GM19372 (cell line): Measurements from ENCODE around the gene LRP1-AS.

Experiments
- ATAC-seq: cut with Tn5 transposase; IDR thresholded peaks from one replicate; pipeline ENCODE4 v1.9.1; 2021; ENCODE audit warnings: mild to moderate bottlenecking, low read depth, moderate library complexity; ENCODE audit not compliant: unreplicated experiment

Gene LRP1-AS

DNA sequence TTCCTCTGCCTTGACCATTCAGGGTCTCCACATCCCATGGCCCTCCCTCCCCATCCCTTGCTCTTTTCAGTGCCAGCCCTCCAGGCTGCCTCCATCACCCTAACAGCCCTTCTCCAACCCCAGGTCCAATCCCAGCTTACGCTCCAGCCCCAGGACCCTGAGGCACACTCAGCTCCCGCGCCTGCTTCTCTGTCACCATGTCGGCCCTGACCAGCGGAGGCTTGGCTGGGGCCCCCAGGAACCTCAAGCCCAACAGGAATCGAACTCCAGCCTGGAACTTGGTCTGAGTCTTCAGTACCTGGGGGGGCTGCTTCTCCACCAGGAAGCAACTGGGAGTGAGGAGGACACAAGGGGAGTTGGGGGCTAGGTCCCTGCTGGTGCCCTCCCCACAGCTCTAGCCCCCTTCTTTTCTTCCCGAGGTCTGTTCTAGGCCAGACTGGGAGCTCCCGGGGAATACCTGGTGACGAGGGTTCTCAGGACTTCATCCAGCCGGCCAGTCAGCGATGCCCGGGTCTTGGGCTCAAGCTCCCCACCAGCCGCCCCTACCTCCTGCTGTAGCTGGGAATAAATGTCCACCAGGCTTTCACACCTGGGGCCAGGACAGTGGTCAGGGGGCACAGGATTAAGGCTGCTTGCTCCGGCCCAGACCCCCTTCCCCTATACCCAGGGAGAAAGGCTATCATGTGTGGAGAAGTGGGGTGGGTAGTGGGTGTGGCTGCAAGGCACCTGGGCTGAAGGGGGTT is 42.2 kb downstream of the LRP1-AS start:
- ATAC-seq, result no peak

DNA sequence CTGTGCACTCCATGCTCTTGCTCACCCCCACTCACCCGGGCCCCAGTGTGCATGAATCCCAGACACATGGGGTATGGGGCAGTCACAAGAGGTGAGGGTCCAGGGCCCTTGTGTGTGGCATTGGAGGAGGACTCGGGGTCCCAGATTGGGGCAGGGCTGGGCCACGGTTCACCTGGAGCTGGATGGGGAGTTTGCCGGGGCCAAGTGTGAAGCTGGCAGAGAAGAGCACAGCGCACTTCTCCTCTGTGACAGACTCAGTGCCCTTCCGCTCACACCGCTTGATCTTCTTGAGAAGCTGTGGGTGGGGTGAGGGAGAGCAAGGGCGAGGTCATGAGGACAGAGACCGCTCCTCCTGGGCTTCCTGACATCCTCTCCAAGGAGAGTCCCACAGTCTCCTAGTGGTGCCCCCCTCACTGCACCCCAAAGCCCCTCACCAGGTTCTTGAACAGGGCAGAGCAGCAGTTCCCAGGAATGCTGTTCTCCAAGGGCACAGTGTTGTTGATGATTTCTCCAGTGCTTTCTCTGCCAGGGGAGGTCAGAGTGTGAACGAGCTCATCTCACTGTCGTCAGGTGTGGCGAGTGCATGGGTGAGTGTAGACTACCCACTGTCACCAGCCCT is 43.0 kb downstream of the LRP1-AS start:
- no peak for ATAC-seq

GRCh38 chr12:57103856-57104255 is 43.6 kb downstream of the LRP1-AS start:
- ATAC-seq, result no peak

GRCh38 chr12:57101892-57102695 is 45.3 kb downstream of the LRP1-AS start:
- no peak for ATAC-seq

- no peak for ATAC-seq
Observed at GRCh38 chr12:57099766-57100165, 47.7 kb downstream of the LRP1-AS start.

DNA sequence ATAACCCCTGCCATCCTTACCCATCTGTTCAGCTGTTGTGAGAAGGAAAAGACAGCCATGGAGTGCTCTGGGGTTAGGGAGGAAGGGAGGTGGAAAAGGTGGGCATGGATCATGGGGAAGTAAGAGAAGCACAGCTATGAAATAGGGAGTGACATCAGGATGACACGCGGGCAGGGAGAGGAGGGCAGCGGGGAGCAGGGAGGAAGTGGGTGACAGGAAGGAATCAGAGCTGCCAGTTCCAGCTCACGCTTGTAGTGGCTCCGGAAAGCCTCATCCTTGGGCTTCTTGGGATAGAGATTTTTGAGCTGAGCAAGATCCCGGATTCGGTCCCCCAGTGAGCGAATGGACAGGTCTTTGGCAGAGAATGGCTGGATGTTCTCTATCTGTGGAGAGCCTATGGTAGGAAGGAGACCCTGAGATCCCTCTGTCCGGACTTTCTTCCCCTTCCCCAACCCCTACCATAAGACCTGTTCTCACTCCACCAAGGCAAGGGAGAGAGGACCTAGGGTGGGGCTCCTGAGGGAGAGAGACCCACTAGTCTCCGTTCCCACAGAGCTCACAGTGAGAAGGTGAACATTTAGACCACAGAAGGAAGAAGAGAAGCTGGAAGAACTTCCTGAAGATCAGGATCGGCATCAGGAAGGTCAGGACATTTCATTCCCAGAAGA is 48.2 kb downstream of the LRP1-AS start:
- no peak for ATAC-seq

- no peak for ATAC-seq
Observed at GRCh38 chr12:57098546-57098945, 48.9 kb downstream of the LRP1-AS start.

DNA sequence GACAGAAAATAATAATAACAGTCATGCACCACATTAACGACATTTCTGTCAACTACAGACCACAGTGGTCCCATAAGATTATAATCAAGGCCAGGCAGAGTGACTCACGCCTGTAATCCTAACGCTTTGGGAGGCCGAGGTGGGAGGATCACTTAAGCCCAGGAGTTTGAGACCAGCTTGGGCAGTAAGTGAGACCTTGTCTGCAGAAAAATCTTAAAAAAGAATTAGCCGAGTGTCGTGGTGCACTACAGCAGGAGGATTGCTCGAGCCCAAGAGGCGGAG is 49.9 kb downstream of the LRP1-AS start:
- no peak for ATAC-seq

DNA sequence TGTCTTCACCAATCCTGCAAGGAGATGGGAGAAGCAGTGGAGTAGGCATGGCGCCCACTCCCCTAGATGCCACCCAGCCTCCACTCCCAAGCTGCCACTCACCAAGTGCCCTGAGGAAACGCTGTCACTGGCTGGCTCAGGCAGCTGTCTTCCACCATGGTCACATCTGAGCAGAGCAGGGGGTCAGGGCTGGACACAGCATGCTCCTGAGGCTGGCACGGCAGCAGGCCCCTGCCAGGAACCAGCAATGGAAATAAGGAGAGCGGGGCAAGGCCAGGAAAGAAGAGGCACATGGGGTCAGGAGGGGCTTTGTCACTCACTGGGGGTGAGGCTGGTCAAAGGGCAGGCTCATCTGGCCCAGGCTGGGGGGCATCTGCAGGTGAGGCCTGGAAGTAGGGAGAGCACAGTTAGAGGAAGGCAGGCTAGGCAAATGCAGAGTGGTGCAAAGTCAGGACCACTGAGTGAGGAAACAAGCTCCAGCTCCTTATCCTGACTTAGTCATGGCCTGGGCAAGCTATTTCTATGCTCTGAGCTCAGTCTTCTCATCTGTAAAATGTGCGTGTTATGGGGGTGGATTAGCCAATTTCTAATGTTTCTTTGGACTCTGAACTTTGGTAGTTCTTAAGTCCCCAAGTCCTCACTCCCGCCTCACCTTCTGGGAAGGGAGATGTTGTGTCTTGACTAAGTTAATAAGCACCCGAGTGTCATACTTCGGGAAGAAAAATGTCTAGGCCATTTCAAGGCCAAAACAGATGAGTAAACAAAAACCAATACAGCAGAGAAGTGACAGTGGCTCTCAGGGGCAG is 50.5 kb downstream of the LRP1-AS start:
- no peak for ATAC-seq

DNA sequence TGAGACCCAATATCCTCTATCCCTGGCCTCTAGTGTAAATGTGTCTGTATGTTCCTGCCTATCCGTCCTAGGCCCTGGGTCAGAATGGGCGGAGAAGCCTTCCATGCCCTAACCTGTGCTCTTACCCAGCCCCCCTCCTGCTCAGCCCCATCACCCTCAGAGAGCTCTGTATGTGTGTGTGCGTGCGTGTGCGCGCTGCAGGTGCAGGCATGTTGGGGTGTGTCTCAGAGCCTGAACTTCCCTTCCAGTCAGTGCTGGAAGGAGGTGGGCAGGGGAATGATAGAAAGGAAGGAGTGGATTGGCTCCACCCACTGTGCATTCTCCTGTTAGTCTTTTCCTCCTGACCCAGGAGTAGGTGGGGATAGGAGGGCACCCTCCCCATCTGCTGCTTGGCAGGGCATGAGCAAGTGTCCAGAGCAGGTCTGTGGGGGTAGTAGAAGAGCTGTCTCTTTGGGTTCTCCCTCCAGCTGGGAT is 51.3 kb downstream of the LRP1-AS start:
- ATAC-seq, result no peak

- ATAC-seq, result no peak
Observed at GRCh38 chr12:57095440-57095839, 52.0 kb downstream of the LRP1-AS start.
